KMS-11 (cell line): Measurements from ENCODE around the gene SAPCD2.

ENCODE experiments used
- H2AFZ ChIP-seq: fragments of 200-600 bp; sonication (generic); 2 replicates; pipeline ENCODE4 v1.6.1; 2016; ENCODE audit warnings: antibody characterized with exemption, mixed run types, low read depth
- H3K27ac ChIP-seq: fragments of 200-600 bp; sonication (generic); 2 replicates; pipeline ENCODE4 v1.6.1; 2016; ENCODE audit warnings: mild to moderate bottlenecking, mixed run types
- H3K27me3 ChIP-seq: fragments of 200-600 bp; sonication (generic); 2 replicates; pipeline ENCODE4 v1.6.1; 2017; ENCODE audit warnings: mild to moderate bottlenecking, low read depth, mixed run types, moderate library complexity; ENCODE audit not compliant: insufficient read depth
- H3K36me3 ChIP-seq: fragments of 200-600 bp; sonication (generic); 2 replicates; pipeline ENCODE4 v1.6.1; 2017; ENCODE audit warnings: mild to moderate bottlenecking, mixed run types; ENCODE audit not compliant: insufficient read depth
- H3K4me1 ChIP-seq: fragments of 200-600 bp; sonication (generic); 2 replicates; pipeline ENCODE4 v1.6.1; 2016; ENCODE audit warnings: mild to moderate bottlenecking, low read depth, mixed run types; ENCODE audit not compliant: poor library complexity, severe bottlenecking
- H3K4me2 ChIP-seq: fragments of 200-600 bp; sonication (generic); 2 replicates; pipeline ENCODE4 v1.7.0; 2016; ENCODE audit warnings: mild to moderate bottlenecking, mixed run types
- H3K4me3 ChIP-seq: fragments of 200-600 bp; sonication (generic); IDR thresholded peaks from 2 replicates; pipeline ENCODE4 v1.6.1; 2017; ENCODE audit warnings: low read depth, low read length, mixed read lengths; ENCODE audit not compliant: insufficient read depth
- H3K79me2 ChIP-seq: fragments of 200-600 bp; sonication (generic); 2 replicates; pipeline ENCODE4 v1.6.1; 2016; ENCODE audit warnings: low read depth, mixed run types; ENCODE audit not compliant: insufficient read depth
- H3K9ac ChIP-seq: fragments of 200-600 bp; sonication (generic); 2 replicates; pipeline ENCODE4 v1.6.1; 2016; ENCODE audit warnings: mild to moderate bottlenecking, mixed run types
- H4K20me1 ChIP-seq: fragments of 200-600 bp; sonication (generic); 2 replicates; pipeline ENCODE4 v1.6.1; 2016; ENCODE audit warnings: mild to moderate bottlenecking, mixed run types; ENCODE audit not compliant: insufficient read depth
- CTCF ChIP-seq: fragments of 200-600 bp; sonication (generic); conservative IDR thresholded peaks from 2 replicates; pipeline ENCODE4 v1.6.1; 2017; ENCODE audit warnings: low read depth, mild to moderate bottlenecking, antibody characterized with exemption, low read length, moderate library complexity, mixed read lengths

SAPCD2 gene

GRCh38 chr9:137056739-137057415 lies 13.5 kb downstream of the SAPCD2 start:
- no peak for TF ChIP-seq CTCF
- Histone ChIP-seq H3K4me2 (no peak overlapping the region), H3K4me3 (no peak overlapping the region), H4K20me1 (no peaks in the 10 kb centered on the region), H3K27ac (no peak overlapping the region), H3K36me3 (no peaks in the 10 kb centered on the region), H3K27me3 (peaks cover 79% of the 10 kb centered on the region), H3K4me1 (peaks cover 6% of the 10 kb centered on the region), H2AFZ (no peak overlapping the region), H3K9ac (no peak overlapping the region), H3K79me2 (no peaks in the 10 kb centered on the region)

- H4K20me1 ChIP-seq: no peaks in the 10 kb centered on the region
- peaks cover 6% of the 10 kb centered on the region for H3K4me1 ChIP-seq
- no peak overlapping the region for H2AFZ ChIP-seq
- H3K4me3 ChIP-seq: no peak overlapping the region
- no peaks in the 10 kb centered on the region for H3K36me3 ChIP-seq
- H3K9ac ChIP-seq: no peak overlapping the region
- no peak overlapping the region for H3K27ac ChIP-seq
- H3K79me2 ChIP-seq: no peaks in the 10 kb centered on the region
- no peak overlapping the region for H3K4me2 ChIP-seq
- TF ChIP-seq CTCF: no peak
- peaks cover 90% of the 10 kb centered on the region for H3K27me3 ChIP-seq
Observed at GRCh38 chr9:137055385-137056364, 14.7 kb downstream of the SAPCD2 start.

GRCh38 chr9:137054932-137055384 lies 15.4 kb downstream of the SAPCD2 start:
- TF ChIP-seq CTCF: no peak
- H4K20me1 ChIP-seq: no peaks in the 10 kb centered on the region
- H3K9ac ChIP-seq: no peak overlapping the region
- no peak overlapping the region for H3K4me2 ChIP-seq
- no peaks in the 10 kb centered on the region for H3K79me2 ChIP-seq
- peaks cover 90% of the 10 kb centered on the region for H3K27me3 ChIP-seq
- no peak overlapping the region for H3K27ac ChIP-seq
- H3K4me3 ChIP-seq: no peak overlapping the region
- H3K4me1 ChIP-seq: peaks cover 6% of the 10 kb centered on the region
- no peak overlapping the region for H2AFZ ChIP-seq
- no peaks in the 10 kb centered on the region for H3K36me3 ChIP-seq

- no peaks in the 10 kb centered on the region for H3K36me3 ChIP-seq
- no peak within 1 kb of the TSS for H3K4me2 ChIP-seq
- no peaks in the 10 kb centered on the region for H4K20me1 ChIP-seq
- peak within 1 kb of the TSS; percentile 14 for H2AFZ ChIP-seq
- no peaks in the 10 kb centered on the region for H3K79me2 ChIP-seq
- no peak for TF ChIP-seq CTCF
- H3K27me3 ChIP-seq: peaks cover 91% of the 10 kb centered on the region
- no peak within 1 kb of the TSS for H3K27ac ChIP-seq
- no peak within 1 kb of the TSS for H3K9ac ChIP-seq
- peaks cover 6% of the 10 kb centered on the region for H3K4me1 ChIP-seq
- H3K4me3 ChIP-seq: no peak within 1 kb of the TSS
Observed at GRCh38 chr9:137053944-137054931, 16.1 kb downstream of the SAPCD2 start, which contains the start of gene ENTPD2. Gene ENTPD2 (minus strand): TSS chr9:137054061. CDS start chr9:137053997, 64 bp downstream.
